Posterior vena cava (tissue), 2 donors: Measurements from ENCODE around the gene KLF5. TPM values are rescaled to one million over a fixed set of nuclear protein-coding genes. Genes with fewer than 3 reads are reported as not detected.
"Not testable (repeated sequence)": the region's sequence is repeated elsewhere in the genome, so short reads cannot be mapped to it uniquely, and the experiment has no call there.

Experiments
- DNase-seq: peaks from one replicate; pipeline ENCODE4 v3.0.0-alpha.2; 2020; ENCODE audit warnings: low spot score
- intact Hi-C, 2 donors: fragments of 100-400 bp; cut with DNase I; formaldehyde crosslinking; loops; one replicate each; pipeline versions ENCODE4 v1.14.1 to v1.14.2; 2022 to 2023
- total RNA-seq, 2 donors: library from RNA; stranded (reverse); fragmentation: NEBNext Ultra II Directional; extraction: Animal tissue kit (Norgen Biotek cat#: 25700); gene quantifications; one replicate each; pipeline ENCODE4 v1.2.1, GENCODE V29; 2021
- donor health status: DM: yes; HTN: yes; CAD: no.
- donor health status: DM: yes; HTN: yes; CAD: no.

KLF5 gene
- total RNA-seq, 2 donors from 2014 or later, result 3.6 to 6.0 TPM

- intact Hi-C loops, result no loop called here
These were observed 19.1 kb downstream of the KLF5 start for GRCh38 chr13:73077865-73078264.

GRCh38 chr13:73079359-73079758 is 20.6 kb downstream of the KLF5 start:
- intact Hi-C loops, result no loop called here
- no peak for DNase-seq

More at GRCh38 chr13:73077865-73078264, 19.1 kb downstream of the KLF5 start:
- no peak for DNase-seq

- DNase-seq, result no peak
- intact Hi-C loops, result no loop called here
These were observed 22.6 kb downstream of the KLF5 start for GRCh38 chr13:73081256-73081915.

- intact Hi-C loops, result no loop called here
- no peak for DNase-seq
These were observed 23.7 kb downstream of the KLF5 start for GRCh38 chr13:73082471-73082870.

GRCh38 chr13:73082895-73083294 is 24.1 kb downstream of the KLF5 start:
- intact Hi-C loops, result no loop called here
- DNase-seq, result no peak

GRCh38 chr13:73088332-73088935 is 29.6 kb downstream of the KLF5 start:
- DNase-seq, result no peak
- intact Hi-C loops, result no loop called here

- intact Hi-C loops, result no loop called here
These were observed 30.4 kb downstream of the KLF5 start for GRCh38 chr13:73089213-73089612.

GRCh38 chr13:73090116-73090822 is 31.5 kb downstream of the KLF5 start:
- intact Hi-C loops, result no loop called here
- DNase-seq, result no peak

More at GRCh38 chr13:73089213-73089612, 30.4 kb downstream of the KLF5 start:
- DNase-seq, result no peak

GRCh38 chr13:73090823-73091187 is 32.0 kb downstream of the KLF5 start:
- no peak for DNase-seq
- intact Hi-C loops, result no loop called here

- intact Hi-C loops, result no loop called here
- no peak for DNase-seq
These were observed 34.0 kb downstream of the KLF5 start for GRCh38 chr13:73092829-73093228.

- no peak for DNase-seq
- intact Hi-C loops, result no loop called here
These were observed 37.4 kb downstream of the KLF5 start for GRCh38 chr13:73096173-73096572.

GRCh38 chr13:73096638-73097037 is 37.8 kb downstream of the KLF5 start:
- no peak for DNase-seq
- intact Hi-C loops, result no loop called here

- intact Hi-C loops, DNase-seq: not testable (repeated sequence)
These were observed 42.0 kb downstream of the KLF5 start for GRCh38 chr13:73100781-73101180.

GRCh38 chr13:73101351-73102007 is 42.7 kb downstream of the KLF5 start:
- DNase-seq, result no peak
- intact Hi-C loops, result no loop called here

- intact Hi-C loops, result no loop called here
These were observed 44.4 kb downstream of the KLF5 start for GRCh38 chr13:73103238-73103637.

GRCh38 chr13:73106513-73107178 is 47.8 kb downstream of the KLF5 start:
- intact Hi-C loops, result no loop called here

More at GRCh38 chr13:73103238-73103637, 44.4 kb downstream of the KLF5 start:
- DNase-seq, result no peak

GRCh38 chr13:73107481-73107880 is 48.7 kb downstream of the KLF5 start:
- DNase-seq, result no peak
- intact Hi-C loops, result no loop called here

More at GRCh38 chr13:73106513-73107178, 47.8 kb downstream of the KLF5 start:
- no peak for DNase-seq

- no peak for DNase-seq
- intact Hi-C loops, result no loop called here
These were observed 49.2 kb downstream of the KLF5 start for GRCh38 chr13:73107970-73108369.

GRCh38 chr13:73109288-73109899 is 50.6 kb downstream of the KLF5 start:
- no peak for DNase-seq
- intact Hi-C loops, result no loop called here
